HG02588 (cell line): Measurements from ENCODE around the gene KLHL7.

Experiments used
- ATAC-seq: cut with Tn5 transposase; IDR thresholded peaks from one replicate; pipeline ENCODE4 v1.9.1; 2021; ENCODE audit warnings: mild to moderate bottlenecking, moderate library complexity; ENCODE audit not compliant: unreplicated experiment

Gene KLHL7, protein sequence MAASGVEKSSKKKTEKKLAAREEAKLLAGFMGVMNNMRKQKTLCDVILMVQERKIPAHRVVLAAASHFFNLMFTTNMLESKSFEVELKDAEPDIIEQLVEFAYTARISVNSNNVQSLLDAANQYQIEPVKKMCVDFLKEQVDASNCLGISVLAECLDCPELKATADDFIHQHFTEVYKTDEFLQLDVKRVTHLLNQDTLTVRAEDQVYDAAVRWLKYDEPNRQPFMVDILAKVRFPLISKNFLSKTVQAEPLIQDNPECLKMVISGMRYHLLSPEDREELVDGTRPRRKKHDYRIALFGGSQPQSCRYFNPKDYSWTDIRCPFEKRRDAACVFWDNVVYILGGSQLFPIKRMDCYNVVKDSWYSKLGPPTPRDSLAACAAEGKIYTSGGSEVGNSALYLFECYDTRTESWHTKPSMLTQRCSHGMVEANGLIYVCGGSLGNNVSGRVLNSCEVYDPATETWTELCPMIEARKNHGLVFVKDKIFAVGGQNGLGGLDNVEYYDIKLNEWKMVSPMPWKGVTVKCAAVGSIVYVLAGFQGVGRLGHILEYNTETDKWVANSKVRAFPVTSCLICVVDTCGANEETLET

DNA sequence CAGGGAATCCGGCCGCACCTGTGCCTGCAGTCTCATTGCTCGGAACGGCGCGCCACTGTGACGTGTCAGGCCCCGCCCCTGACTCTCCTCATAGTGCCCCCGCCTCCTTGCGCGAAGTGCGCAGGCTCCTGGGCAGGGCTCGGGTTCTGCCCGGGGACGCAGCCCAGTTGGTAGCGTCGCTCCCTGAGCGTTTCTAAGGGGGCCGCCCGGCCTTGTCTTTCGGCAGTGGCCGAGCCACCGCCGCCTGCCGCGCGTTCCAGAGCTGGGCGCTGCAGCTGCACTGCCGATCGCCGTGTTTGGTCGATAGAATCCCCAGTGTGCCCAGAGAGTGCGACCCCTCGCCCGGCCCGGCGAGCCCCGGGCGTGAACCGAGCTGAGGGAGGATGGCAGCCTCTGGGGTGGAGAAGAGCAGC, at the start of gene KLHL7:
Gene KLHL7 (plus strand): TSS at position 142 of the 413 bp plus-strand sequence. CDS start 242 bp downstream, at position 384.
- peak; percentile 97 for ATAC-seq

DNA sequence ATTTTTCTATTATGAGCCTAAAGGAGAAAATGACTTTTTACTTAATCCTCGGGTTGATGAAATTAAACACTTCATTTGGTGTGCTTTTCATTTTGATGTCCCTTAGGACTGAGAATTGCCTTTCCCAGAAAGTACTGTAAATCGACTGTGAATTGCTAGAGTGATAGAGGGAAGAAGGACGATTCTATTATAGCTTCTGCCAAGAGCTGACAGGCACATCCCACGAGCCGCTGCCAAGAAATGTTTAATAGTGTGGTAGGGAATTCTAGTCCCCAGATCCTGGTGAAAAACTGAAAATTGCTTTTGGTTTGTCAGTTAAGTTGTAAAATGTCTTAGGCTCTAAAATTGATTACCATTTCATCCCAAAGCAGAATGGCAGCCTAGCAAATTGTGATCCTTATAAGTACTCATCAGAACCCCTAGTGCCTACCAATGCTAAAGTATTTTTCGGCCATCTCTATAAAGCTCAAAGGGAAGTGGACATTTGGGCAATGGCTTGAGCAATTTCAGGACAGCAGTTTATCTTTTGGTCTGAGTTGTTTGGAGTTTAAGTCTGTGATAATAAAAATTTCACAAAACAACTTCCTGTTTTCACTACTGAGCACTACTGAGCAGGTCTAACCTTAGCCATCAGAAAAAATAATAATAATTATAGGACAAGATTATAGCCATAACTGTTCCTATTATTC, 47.0 kb upstream of the KLHL7 start:
- no peak for ATAC-seq

DNA sequence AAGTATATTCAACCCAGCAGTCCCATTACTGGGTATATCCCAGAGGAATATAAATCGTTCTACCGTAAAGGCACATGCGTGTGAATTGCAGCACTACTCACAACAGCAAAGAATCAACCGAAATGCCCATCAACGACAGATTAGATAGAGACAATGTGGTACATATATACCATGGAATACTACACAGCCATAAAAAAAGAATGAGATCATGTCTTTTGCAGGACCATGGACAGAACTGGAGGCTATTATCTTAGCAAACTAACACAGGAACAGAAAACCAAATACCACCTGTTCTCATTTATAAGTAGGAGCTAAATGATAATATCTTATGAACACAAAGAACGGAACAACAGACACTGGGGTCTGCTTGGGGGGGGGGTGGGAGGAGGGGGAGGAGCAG, 44.3 kb upstream of the KLHL7 start:
- ATAC-seq, result no peak

DNA sequence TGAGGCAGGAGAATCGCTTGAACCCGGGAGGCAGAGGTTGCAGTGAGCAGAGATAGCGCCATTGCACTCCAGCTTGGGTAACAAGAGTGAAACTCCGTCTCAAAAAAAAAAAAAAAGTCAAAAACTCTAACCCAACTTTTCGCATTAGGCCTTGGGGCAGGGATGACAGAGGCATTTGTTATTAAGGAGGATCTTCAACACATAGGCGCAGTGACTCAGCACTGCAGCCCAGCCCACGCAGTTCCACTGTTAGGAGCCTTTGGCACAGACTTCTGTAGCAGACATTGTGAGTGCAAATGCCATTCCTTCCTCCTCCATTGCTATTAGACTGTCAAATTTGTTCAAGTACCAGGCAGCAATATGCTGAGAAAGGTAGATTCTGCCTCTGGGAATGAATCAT, 43.1 kb upstream of the KLHL7 start:
- no peak for ATAC-seq

DNA sequence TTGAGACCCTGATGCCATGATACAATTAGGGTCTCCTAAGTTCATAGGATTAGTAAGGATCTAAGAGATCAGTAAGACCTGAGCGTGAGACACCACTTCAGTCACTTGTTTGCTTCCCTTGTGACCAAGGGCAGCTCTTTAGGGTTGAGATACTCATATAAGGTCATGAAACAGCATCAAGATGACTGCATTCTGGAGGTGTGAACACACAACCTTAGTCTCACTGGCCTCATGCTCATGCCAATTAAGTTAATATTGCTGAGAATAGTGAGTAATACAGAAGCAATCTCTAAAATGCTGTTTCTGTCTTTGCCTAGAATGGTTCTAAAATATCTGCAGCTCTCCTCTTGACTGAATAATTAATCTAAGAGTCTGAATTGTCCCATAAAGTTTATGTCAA, 39.6 kb upstream of the KLHL7 start:
- ATAC-seq, result no peak

DNA sequence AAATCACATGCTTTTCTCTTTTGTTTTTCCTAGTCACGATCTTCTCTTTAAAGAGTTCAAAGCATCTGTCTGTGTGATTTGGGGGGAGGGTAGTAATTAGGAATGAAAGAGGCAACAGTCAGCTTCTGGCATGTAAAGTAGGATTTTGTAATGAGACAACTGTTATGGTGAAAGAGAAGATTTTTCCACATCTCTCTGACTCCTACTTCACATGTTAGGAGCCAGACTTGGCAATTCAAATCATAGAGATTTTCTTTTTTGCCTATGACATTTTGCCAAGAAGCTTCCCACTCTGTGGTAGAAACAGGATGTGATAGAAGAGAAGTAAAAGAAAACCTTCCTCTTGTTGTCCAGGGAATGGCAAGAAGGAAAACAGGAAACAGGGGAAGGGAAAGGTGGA, 38.3 kb upstream of the KLHL7 start:
- ATAC-seq, result no peak

DNA sequence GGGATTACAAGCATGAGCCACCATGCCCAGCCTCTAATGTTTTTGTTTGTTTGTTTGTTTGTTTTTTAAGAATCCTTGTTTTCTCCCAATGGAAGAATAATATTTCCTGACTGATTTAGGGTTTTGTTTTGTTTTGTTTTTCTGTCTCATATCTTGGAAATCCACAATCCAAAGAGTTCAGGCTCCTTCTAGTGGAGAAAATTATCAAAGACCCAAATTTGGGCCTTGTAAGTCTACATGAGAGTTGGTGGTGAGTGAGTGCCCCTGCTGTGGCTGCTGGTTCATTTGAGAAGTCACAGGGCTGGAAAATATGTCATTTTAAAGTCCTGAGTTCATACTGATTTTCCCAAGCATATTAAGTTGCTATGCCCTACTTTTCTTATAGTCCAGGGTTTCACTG, 33.5 kb upstream of the KLHL7 start:
- no peak for ATAC-seq

DNA sequence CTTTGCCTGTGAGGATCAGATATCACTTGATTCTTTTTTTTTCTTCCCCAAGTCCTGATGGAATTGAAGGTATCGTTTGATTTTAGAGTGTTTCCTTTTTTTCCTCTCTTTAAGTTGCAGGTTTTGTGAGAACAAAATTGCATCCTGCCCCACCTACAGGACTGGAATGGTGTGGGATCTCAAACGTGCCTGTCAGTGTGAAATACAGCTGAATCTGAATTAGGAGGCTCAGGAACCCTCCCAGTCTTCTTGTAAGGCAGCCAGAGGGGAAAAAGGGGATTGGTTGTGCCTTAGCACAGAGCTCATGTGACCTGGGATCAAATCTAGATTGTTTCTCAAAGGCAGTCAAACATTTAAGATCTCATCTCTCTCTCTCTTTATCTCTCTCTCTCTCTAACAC, 32.7 kb upstream of the KLHL7 start:
- no peak for ATAC-seq

DNA sequence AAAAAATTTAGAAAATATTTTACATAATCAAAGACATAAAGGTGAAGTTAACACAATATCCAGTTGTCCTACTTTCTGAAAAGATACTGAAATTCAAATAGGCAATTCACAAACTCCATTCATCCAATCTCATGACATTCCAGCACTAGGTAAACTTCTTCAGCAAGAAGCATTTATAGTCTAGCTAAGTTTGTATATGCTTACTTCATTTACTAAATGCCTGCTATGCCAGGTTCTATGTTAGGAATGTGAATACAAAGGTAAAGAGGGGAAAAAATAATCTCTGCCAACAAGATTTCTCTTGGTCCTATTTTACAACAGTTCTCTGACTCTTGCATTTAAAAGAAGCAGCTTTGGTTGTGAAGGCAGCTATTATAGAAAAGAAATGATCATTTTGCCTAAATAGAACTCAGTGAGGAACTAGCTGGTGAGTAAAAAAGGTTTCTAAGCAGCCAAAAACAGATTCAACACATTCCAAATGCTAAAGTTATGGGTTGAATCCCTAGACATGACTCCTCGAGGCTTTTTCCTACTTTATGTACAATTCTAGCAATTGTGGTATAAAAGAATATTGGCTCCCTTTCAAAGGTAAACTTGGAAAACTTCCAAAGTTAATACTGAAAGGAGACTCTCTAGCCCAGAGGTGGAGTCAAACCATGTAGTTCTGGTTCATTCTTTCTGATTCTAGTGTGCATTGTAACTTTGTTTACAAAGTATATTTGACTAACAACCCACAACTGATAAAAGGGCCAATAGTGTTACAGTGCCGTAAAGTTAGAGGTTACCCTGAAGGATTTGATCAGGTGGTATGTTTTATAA, 30.9 kb upstream of the KLHL7 start:
- ATAC-seq, result no peak

DNA sequence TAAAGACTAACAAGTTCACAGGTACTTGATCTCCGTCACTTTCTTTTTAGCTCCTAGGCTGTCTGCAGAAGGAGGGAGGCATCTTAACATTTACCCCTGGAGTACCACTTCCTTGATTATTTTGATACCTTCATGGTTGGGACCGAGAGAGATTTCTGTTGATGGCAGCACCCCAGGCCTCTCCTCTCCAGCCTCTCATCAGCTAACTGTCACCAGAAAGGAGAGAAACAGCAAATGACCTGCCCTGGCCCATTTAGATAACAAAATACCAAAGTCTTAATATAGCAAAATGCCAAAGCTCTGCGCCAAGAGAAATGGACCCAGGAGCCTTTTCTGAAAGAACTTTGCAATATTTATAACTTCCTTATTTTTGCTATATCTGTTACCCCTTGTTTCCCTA, 30.0 kb upstream of the KLHL7 start:
- no peak for ATAC-seq

DNA sequence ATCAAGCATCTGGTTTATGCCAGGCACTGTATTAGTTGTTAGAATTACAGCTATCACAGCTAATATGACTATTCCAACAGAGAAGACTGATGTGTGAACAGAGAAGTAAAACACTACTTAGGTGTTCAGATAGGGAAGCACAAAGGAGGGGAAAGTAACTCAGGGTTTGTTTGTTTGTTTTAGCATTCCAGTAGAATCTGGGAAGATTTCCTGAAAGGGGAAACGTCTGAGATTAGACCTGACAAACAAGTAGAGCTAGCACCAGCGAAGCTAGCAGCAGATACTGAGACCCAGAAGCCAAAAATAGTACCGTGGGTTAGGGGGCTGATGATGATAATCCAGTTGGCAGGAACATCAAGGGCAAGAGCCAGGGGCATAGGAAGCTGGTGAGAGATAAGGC, 28.8 kb upstream of the KLHL7 start:
- no peak for ATAC-seq

DNA sequence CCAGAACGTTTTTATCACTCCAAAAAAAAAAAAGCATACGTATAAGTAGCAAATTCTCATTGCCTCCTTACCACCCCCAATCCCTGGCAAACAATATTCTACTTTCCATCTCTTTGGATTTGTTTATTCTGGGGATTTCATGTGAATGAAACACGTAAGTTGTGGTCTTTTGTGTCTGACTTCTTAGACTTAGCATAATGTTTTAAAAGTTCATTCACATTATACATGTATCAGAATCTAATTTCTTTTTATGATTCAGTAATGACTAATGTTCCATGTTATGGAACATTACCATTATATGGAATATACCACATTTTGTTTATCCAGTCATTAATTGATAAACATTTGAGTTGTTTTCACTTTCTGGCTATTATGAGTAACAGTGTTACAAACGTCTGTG, 12.5 kb upstream of the KLHL7 start:
- ATAC-seq, result no peak

DNA sequence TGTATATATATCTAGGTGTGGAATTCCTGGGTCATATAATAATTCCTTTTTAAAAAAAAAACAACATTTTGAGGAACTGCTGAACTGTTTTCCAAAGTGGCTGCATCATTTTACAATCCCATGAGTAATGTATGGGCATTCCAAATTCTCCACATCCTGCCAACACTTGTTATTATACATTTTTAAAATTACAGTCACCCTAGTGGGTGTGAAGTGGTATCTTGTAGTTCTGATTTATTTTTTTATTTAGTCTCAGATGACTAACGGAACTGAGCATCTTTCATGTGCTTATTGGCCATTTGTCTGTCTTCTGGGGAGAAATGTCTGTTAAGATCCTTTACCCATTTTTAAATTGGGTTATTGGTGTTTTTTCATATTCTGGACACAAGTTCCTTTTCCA, 12.0 kb upstream of the KLHL7 start:
- ATAC-seq, result no peak

DNA sequence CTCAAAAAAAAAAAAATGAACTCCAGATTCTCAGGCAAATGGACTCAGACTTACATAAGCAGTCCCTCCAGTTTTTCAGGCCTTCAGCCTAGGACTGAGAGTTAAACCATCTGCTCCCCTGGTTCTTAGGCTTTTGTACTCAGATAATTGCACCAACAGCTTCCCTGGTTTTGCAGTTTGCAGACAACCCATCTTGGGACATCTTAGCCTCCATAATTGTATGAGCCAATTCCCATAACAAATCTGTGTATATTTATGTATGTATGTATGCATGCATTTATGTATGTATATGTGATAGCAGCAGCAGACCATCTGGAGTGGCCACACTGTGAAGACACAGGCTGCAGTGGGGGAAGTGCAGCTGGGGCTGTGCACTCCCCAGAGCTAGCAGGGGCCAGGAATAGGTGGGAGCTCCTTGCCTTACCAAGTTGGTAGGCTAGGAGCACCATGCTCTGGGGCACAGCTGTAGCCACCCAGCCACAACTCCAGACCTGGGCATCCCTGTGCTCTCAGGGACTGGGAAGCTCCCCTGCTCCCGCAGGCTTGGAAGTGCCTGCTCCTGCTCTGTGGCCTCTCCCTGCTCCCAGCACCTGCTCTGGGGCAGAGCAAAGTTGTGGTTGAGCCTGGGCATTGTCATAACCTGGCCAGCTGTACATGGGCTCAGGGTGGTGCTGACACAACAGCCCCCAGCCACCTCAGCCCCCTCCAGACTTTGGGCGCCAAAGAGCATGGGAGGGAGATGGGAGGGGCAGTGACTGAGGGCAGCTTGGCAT, 8.9 kb upstream of the KLHL7 start:
- no peak for ATAC-seq

DNA sequence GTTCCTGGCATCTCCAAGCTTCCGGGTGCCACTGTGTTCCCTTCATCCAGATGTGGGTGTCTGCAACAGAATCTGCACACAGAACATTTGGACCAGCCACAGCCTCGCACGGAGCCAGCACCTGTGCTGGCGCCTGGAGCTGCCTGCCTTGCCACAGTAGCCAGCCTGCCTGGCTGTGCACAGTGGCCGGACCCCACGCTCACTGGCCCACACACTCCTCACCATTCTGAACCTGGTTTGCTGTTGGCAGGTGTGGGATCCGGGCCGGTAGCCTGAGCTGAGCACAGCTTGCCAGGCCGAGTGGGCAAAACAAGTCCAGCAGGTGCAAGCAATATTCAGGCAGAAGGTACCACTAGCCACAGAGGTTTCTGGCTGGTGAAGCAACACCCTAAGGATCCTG, 7.6 kb upstream of the KLHL7 start:
- no peak for ATAC-seq

DNA sequence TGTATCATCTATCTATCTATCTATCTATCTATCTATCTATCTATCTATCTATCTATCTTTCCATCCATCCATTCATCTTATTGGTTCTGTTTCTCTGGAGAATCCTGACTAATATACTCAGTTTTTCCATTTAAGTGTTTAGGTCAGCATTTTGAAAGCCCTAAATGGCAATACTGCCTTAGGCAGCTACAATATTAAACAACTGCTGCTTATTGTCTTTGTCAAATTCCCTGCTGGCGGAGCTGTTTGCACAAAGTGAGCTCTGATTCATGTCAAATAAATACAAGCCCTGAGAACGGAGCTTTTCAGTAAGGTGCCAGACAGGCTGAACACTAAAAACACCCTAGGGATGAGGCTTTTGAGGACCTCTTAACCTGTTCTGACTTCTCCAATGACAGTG, 7.1 kb upstream of the KLHL7 start:
- no peak for ATAC-seq

DNA sequence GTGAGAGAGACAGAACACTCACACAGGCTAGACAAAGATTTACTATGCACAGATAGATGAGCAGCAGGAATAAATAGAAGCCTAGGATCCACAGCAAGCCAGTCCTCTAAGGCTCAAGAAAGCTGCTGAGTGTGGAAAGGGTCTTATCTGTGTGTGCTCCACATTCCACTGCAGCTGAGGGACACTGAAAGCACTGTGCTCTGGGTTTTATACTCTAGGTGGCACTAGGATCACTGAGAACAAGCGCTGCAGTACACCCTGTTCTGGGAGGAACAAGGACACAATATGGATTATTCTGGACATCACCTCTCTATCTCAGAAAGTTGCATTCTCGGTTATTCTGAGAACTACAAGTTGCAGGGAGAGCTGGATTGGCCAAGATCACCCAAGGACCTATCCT, 4.9 kb upstream of the KLHL7 start:
- no peak for ATAC-seq

DNA sequence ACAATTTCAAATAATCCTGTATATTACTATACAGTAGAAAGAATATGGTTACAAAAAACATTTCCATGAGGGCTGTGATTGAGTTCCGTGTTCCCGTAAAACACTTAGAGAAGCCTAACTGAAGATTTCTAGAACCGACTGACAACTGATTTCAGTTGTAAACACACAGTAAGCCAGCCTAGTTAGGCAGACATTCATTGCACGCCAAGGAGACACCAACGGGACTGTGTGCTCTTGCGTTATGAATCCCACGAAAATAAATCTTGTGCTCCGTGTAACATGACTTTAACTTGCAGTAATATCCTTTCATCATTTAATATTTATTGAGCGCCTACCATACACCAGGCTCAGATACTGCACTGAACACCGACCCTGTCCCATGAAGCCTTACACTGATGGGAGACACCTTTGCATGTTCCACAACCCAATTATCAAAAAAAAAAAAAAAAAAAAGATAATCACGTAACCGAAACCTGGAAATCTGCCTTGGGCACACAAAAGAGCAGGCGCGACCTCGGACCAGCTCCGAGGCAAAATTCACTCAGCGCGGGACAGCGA, 420 bp upstream of the KLHL7 start:
- ATAC-seq, result peak; percentile 16

DNA sequence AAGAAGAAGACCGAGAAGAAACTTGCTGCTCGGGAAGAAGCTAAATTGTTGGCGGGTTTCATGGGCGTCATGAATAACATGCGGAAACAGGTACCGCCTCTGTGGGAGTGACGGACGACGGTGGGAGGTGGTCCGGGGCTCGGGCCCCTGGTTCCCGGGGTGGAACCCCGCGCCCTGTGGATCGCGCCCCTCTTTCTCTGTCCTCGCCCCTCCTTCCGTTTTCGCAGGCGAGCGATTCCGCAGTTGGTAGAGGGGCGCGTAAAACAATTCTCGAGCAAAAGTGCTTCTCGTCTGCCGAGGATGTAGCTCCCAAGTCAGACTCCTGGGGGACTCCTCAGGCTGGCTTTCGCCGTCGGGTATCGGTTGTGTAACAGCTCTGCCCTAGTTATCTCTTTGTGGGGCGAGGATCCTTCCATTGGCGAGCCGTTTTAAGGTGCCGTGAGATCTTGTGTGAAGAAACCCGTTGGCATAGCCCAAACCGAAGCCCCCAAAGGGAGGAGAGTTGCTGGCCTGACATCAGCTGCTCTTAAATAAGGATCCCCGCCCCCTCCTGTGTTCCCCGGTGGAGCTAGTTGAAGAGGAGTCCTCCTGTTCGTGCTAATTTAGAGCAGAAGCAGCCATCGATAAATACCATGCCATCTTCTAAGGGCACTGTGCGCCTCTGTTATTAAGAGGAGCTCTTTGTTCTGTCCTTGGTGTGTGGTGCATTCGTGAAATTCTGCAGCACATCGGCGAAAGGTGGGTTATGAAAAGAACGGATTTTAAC, 655 bp downstream of the KLHL7 start:
- ATAC-seq, result peak; percentile 33
